HG02852 (cell line): ENCODE measurements around the gene TLR3.
"Not testable (repeated sequence)": the region's sequence is repeated elsewhere in the genome, so short reads cannot be mapped to it uniquely, and the experiment has no call there.

Source experiments
- ATAC-seq: cut with Tn5 transposase; IDR thresholded peaks from one replicate; pipeline ENCODE4 v1.9.1; 2021; ENCODE audit warnings: mild to moderate bottlenecking, moderate library complexity; ENCODE audit not compliant: unreplicated experiment

Gene TLR3

DNA sequence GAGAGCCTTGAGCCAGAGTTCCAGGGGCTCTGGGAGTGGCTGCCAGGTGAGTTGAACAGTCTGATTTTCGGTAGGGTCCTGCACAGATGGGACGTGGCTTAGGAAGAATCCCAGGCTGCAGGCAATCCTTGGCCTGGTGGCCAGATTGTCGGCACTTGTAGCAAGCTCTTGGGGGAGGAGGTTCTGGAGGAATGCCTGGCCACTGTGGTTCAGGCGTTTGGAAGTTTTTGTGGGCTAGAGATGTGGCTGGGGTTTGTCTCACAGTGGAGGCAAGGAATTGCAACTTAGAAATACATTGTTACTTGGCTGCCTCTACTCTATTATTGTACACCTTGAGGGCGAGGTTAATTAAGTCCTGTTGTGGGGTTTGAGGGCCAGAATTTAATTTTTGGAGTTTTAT lies 21.5 kb upstream of the TLR3 start:
- ATAC-seq = not testable (repeated sequence)

DNA sequence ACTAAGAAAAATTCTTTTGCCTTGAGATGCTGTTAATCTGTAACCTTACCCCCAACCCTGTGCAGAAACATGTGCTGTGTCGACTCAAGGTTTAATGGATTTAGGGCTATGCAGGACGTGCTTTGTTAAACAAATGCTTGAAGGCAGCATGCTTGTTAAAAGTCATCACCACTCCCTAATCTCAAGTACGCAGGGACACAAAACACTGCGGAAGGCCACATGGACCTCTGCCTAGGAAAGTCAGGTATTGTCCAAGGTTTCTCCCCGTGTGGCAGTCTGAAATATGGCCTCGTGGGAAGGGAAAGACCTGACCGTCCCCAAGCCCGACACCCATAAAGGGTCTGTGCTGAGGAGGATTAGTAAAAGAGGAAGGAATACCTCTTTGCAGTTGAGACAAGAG lies 18.8 kb upstream of the TLR3 start:
- not testable (repeated sequence) for ATAC-seq

DNA sequence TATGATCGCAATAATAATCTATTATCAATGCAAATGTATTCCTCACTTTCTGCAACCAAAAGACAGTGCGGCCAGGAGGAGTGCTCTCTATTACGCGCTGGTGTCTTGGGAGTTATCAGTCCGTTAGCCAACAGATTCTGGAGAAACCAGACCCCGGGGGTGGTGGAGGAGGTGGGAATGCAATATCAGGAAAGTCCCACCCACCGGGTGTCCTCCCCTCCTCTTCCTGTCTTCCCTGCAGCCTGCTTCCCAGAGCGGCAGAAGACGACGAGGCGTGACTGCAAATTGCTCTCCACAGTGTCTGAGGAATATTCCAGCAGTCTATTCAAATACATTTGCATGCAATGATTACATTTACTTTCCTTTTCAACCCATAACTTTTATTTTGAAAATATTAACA lies 17.9 kb upstream of the TLR3 start:
- ATAC-seq = no peak

DNA sequence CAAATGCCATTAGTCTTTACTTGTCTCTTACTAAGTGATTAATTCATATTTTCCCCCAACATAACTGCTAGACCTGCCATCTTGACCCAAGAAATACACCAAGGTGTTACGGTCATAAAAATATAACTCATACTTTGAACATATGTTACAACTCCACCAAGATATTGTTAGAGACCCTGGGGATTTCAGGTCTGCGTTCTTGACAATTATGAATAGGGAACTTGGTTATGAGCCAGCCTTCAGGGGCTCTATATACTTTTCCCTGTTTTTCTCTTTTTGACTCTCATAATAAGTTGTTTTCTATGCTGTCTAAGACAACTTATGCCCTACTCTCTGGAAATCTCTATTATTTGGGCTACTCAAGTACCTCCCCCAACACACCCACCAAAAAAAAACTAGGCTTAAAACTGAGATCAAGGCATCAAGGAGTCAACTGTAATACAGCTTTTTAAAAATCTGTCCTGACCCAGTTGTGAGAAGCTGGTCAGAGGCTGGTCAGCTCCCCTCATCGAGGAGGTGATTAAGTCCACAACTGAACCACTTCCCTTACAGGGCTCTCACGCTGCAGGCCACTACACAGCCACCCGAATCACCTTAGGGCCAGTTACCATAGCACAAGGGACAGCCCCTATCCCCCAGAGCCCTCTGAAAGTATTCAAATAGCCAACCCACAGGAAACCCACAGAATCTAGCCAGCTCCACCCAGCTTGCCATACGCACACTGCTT lies 10.5 kb upstream of the TLR3 start:
- ATAC-seq = peak; percentile 100

DNA sequence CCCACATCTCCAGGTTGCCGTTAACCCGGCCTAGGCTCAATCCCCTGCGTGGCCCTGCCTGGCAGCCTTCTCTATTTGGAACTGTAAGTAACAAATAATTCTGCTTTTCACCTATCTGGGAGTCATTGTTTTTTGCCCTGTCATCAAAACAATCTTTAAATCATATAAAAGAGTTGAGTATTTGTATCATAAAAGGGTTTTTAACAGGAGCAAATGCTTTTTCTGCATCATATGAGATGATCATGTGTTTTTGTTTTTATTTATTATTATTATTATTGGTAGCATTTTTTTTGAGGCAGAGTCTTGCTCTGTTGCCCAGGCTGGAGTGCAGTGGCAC lies 10.0 kb upstream of the TLR3 start:
- ATAC-seq = no peak

DNA sequence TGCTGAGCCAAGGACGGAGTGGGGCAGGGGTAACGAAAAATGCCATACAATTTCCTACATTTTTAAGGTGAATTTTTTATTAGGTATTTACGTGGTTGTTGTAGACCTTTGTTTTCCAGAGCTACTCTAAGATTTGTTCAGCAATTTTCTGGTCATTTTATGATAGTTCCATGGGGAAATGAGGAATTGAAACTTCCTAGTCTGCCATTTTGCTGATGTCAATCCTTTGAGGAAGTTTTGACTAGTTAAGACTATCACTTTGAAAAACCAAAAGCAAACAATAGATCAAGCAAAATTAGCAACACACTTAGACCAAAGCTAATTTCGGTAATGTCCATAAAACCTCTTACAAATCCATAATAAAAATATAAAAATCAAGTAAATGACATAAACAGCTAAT lies 7.0 kb upstream of the TLR3 start:
- ATAC-seq = no peak

DNA sequence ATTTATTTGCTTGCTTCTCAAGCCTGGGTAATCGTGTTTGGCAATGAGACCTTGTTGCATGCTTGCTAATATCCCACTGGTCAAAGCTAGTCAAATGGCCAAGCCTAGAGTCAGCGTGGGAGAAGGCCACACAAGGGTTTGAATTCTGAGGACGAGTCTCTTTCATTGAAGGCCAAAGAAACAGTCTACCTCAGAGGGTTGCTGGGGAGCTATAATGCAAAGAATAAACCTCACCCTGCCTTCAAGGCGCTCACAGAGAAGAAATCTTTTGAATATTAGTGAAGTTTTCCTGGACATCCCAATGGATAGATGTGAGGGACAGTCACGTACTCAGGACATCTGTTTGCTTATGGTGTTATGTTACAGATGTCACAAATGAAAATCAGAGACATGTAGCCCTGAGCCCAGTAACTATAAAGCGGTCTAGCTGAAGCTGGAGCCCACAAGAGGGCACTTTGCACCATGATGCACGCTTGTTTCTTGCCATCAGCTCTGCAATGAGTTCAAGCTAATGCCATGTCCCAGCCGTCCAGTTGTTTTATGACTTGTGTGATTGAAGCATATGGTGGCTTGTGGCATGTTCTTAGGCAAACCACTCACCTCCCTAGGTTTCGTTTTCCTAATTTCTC lies 1.1 kb upstream of the TLR3 start:
- peak; percentile 80 for ATAC-seq

DNA sequence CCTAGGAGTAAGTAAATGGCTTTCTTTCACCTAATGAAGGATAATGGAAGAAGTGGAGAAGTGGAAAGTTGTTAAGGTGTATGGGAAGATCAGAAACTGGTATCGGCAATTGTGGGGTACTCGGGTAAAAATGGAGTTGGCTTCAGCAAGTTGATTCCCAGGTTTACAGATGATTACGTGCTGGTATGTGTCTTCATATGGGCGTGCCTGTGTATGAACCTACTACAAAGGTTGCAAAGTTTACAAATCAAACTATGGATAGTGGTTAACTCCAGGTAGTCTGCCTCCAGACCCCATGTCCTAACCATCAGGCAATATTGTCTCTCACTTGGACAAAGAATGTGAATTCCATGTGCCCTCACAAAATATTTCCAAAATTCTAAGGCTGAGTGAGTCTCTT lies 773 bp downstream of the TLR3 start:
- ATAC-seq = no peak

DNA sequence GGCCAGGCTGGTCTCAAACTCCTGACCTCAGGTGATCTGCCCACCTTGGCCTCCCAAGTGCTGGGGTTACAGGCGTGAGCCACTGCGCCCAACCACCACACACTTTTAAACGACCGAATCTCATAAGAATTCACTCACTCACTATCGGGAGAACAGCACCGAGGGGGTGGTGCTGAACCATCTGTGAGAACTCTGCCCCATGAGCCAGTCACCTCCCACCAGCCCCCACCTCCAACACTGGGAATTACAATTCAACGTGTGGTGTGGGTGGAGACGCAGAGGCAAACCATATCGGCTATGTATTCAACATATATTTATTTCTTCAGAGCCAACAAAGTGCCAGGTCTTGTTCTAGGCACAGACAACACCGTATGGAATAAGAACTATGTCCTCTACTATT lies 3.6 kb downstream of the TLR3 start:
- ATAC-seq = no peak

DNA sequence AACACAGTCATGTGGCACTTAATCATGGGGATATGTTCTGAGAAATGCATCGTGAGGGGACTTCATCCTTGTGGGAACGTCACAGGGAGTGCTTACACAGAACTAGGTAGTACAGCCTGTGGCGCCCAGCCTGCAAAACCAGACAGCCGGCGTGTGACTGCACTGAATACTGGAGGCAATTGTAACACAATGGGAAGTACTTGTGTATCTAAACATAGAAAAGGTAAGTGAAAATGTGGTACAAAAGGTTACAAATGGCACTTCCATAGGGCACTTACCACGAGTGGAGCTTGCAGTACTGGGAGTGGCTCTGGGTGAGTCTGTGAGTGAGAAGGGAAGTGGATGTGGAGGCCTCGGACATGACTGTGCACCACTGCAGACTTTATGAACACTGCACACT lies 5.2 kb downstream of the TLR3 start:
- no peak for ATAC-seq

DNA sequence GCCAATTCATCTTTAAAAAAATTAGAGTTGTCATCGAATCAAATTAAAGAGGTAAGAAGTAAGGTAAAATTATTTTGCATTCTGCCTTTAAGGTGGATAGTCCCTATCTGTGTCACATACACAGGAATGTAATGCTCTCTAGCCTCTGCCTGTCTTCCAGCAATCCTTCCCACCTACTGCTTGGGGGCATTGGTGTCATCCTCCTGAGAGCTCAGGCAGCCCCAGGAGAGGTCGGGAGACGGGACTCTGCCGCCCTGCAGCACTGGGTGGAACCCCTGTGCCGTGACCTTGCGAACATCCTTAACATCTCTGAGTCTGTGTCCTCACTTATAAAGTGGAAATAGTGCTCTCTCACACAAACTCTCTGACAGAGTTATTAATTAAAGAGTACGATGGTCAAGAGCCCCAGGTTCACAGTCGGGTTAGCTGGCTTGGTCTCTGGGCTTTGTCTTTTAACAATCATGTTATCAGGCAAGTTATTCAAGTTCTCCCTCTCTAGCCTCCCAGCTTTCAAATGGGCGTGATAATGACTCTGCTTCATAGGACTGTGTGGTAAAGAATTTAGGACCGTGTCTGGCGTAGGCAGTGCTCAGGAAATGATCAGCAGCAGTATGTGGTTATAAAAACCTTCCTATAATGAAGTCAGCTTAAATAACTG lies 10.2 kb downstream of the TLR3 start:
- no peak for ATAC-seq

DNA sequence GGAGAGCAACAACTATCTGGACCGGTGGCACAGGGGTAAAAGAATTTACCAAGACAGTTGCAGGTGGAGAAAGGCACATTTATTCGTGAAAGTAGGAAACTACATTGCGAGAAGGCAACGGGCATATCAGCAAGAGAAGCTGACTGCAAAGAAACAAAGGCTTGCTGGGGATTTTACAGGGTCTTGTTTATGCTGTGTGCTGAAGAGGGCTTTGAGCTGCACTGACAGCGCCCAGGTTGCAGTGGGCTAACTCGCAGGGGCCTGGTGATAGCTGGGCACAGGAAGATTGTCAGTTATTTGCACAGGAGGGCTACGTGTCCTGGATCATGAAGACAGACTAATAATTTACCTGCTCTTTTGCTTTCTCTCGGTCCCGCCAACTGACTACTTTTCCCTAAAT lies 10.7 kb downstream of the TLR3 start:
- no peak for ATAC-seq

DNA sequence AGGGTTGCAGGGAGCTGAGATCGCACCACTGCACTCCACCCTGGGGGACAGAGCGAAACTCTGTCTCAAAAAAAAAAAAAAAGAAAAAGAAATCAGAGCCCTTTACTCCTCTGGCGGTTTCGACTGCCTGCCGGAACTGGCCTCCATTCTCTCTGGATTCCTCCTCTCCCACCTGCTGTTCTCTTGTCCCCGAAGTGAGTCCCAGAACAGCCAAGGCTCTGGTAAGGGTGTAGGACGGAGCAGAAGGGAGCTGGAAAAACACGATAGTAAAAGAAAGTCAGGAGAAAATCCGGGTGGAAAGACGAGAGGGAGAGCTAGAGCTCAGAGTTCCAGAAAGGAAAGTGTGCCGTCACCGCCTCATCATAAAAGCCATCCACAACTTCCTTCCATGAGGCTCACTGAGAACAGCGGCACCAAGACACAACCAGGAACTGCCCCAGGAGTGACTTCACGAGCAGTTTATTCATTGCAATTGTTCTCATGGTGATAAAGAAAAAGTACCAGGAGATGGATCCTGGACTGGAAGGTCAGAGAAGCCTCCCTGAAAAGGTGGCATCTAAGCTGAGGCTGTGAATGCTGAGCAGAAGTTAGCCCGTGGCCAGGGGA lies 12.3 kb downstream of the TLR3 start:
- ATAC-seq = no peak

DNA sequence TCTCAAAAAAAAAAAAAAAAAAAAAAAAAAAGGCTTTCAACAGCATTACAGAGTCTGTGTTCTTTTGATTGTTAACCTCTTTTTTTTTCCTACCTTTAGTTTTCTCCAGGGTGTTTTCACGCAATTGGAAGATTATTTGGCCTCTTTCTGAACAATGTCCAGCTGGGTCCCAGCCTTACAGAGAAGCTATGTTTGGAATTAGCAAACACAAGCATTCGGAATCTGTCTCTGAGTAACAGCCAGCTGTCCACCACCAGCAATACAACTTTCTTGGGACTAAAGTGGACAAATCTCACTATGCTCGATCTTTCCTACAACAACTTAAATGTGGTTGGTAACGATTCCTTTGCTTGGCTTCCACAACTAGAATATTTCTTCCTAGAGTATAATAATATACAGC lies 13.3 kb downstream of the TLR3 start:
- ATAC-seq = no peak

DNA sequence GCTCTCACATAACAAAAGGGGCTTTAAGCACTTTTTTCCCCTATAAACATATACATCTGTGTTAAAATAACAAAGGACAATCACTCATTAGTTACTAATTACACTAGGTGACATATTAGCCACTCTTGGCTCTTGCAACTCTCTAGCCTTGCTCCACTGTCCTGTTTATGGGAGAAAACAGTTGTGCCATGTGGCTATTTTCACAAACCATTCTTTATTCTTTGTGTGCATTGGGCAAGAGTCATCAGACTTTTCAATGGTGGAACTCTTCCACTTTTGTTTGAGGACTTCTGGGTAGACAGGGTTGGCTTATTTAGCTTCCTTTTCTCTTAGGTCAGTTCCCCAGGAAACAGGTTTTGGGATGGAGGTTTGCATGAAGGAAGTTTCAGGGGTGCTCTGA lies 19.6 kb downstream of the TLR3 start:
- no peak for ATAC-seq

DNA sequence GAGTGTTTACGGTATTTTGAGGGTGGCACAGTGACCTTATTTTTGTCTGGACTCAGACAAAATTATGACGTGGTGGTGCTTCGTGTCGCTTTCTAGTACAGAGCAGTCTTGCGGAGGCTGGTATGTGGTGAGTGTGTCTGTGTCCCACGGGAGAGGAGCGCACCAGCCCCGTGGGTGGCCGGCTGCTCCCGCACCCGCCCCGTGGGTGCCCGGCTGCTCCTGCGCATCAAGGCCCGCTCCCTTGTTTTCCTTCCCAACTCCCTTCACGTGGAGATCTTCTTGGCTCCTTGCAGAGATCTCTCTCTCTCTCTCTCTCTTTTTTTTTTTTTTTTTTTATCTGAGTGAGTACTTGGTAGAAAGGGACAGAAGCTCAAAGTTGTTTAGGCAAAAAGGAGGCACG lies 23.3 kb downstream of the TLR3 start:
- no peak for ATAC-seq

DNA sequence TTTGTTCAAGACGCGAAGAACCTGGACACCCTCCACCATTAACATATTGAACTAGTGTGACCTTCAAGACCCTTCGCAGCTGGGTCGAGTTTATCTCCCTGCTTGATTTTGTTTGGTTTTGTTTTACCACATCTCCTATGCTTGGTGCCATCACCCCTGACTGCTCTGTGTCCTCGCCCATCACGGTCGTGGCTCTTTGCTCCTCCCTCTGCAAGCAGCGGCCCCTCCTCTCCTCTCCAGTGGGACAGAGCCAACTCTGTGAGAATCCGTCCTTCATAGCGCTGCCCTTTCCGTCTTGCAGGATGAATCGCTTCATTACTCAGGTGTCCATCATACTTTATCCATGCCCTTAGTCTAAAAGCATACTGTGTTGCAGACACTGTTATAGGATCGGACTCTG lies 26.4 kb downstream of the TLR3 start:
- no peak for ATAC-seq

DNA sequence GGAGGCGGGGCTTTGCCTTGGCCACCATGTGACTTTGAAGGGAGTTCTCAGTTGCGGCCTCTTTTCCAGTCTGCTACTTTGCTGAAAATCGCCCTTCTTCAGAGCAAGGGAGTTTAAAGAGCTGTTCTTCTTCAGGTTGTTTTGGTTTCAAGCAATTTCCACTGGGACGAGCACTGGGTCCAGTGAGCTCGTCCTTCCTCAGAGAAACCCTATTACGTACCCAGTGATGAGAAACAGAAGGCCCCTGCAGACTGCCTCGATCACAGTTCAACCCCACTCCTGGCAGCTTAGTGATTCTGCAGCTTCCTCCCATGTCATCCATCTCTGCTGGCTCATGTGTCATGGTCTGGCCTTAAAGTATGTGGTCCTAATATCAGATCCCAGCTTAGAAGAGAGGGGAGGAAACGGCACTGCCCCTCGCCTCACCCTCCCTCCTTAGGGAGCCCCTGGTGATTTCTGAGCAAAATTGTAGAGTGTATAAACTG lies 27.8 kb downstream of the TLR3 start:
- ATAC-seq = no peak

DNA sequence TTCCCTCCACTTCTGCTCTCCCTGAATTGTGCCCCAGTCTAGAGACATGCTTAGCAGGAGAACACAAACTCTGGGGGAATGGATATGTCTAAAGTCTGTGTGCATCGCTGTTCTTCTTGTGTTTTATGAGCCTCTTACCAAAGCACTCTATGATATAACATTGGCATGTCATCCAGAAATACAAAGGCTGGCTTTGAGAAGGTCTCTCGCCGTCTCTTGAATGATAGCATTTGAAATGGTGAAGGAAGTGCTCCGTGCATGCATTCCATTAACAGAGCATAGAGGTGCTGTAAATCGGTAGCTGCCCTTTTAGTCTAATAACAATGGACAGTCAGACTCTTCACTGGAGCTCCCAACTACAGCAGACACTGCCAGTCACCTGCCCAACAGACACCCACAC lies 28.4 kb downstream of the TLR3 start:
- no peak for ATAC-seq

DNA sequence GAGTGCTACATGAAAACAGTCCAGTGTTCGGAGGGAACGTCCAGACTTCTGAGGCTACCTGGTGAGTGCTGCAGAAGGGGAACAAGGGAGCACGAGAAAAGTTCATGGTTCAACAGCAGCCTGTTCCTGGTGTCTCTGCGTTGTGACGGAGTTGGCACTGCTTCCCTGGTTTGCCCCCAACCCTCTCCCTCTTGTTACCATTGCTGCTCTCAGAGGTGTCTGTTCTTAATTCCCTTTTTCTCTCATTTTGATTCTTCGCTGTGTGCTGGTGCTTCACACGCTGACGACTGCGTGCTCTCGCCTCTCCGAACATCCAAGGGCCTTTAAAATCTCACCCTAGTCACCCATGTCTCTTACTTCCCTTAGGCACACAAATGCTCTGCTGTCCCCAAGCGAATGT lies 34.0 kb downstream of the TLR3 start:
- ATAC-seq = no peak

DNA sequence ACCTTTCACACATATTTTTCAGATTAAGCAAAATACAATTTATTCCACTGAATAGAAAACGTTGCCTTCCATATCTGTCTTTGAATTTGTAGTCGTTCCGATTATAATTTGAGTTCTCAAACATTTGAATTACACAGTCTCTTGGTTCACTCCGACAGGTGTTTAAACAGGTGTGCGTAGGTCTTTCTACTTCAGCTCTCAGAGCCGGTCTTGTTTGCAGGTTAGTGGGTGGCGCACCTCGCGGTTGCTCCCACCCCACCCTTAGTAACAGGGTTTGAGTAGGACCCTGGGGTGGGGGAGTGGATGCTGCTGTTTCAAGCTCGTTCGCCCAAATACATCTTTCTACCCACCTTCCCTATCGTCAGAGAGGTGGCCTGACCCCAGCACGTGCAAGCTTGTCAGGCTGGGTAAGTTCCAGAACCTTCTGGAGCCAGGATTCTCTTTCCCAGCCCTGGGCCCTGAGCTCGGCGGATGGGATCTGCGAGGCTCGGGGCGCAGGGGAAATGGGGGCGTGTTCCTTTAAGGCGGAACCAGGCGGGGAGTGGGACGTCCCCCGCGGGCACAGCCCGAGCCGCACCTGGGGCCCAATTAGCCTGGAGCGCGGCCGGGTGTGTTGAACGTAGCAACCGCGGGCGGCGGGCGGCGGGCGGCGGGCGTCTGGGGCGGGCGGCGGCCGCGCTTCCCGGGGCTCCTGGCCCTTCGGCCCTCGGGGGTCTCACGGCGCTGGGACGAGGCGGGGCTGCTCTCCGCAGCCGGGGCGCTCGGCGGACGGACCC lies 35.3 kb downstream of the TLR3 start, which contains the start of gene FAM149A:
TSS of gene FAM149A (plus strand) at position 591 of the 776 bp plus-strand sequence.
- peak; percentile 69 for ATAC-seq
